ENCODE data around the gene MID1.

Gene MID1

DNA sequence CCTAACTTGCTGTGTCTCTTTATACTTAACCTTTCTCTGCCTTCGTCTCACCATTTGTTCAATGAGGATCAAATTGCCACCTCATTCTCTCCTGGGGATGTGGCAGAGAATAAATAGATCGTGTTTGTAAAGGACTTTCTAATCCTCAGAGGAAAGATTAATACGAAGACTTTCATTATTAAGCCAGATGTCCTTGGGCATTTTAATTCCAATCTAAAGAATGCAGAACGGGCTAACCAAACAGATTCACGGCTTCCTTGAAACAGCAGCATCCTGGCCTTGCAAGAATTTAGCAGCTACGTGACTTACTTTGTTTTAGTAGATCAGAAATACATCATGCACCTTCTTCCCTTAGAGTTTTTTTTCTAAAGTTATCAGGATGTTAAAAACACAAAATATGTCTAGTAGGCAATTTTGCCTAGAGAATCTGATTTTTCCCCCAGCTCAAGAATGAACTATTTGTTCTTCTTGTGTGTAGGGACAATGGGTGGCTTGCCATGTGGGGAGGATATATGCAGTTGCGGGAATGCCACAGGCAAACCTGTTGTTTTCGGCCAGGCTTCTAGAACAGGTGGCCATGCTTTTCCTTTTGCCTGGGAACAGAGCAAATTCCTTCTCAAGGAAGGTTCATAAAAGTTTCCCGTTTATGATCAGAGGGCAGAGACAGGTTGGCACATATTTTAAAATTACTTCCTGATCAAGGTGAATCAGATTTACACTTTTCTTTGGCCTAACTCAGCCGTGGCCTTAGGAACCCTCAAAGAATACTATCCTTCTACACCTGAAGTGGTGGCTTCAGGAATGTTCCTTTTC is 3.0 kb downstream of the MID1 start:
- intact Hi-C loops (cut with DNase I; ENCODE audit: low total_unique reads): no loop called here
- Histone ChIP-seq H3K27me3 (no peaks in the 10 kb centered on the region), H3K4me3 (no peak overlapping the region), H3K4me1 (no peaks in the 10 kb centered on the region), H3K36me3 (no peaks in the 10 kb centered on the region), H3K27ac (no peak overlapping the region), H3K9me3 (no peaks in the 10 kb centered on the region)
- TF ChIP-seq, protein P1, sequence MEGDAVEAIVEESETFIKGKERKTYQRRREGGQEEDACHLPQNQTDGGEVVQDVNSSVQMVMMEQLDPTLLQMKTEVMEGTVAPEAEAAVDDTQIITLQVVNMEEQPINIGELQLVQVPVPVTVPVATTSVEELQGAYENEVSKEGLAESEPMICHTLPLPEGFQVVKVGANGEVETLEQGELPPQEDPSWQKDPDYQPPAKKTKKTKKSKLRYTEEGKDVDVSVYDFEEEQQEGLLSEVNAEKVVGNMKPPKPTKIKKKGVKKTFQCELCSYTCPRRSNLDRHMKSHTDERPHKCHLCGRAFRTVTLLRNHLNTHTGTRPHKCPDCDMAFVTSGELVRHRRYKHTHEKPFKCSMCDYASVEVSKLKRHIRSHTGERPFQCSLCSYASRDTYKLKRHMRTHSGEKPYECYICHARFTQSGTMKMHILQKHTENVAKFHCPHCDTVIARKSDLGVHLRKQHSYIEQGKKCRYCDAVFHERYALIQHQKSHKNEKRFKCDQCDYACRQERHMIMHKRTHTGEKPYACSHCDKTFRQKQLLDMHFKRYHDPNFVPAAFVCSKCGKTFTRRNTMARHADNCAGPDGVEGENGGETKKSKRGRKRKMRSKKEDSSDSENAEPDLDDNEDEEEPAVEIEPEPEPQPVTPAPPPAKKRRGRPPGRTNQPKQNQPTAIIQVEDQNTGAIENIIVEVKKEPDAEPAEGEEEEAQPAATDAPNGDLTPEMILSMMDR (IDR thresholded peaks at IDR 0.05): no peak
- DNase-seq: no peak

DNA sequence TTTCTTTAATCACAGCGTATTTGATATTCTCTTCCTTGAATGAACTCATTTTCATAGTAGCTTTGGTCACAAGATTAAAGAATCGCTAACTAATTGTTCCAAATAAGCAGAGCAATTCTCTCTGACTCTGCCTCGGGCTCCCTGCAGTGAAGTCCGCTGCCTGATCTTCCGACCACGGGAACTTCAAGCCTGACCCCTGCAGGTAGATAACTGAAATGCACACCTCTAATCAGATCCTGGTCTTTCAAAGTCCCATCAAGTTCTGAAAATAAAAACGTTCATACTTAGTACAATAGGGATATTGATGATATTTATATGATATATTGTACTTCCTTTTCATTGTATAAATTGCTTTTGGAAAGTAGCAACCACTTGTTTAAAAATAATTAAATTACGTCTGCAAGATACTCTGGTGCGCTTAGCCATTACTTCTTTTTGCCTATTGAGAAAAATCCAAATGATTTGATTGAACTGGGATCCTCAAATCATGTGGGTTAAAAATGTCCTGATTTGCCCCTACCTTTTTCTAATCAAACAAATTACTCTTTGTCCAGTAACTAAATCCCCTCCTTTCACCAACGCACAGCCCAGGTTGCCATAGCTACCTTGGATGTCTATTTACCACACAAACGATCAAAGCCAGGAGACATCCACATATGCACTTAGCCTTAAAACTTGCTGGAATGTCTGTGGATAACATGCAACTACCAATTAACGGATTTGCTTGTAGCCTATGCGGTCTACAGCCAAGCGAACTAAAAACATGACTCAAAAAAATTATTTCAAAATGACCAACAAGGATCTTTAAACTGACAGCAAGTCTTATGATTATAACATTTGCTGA is 4.2 kb downstream of the MID1 start:
- intact Hi-C loops (cut with DNase I; ENCODE audit: low total_unique reads): no loop called here
- Histone ChIP-seq H3K27me3 (no peaks in the 10 kb centered on the region), H3K4me3 (no peak overlapping the region)

DNA sequence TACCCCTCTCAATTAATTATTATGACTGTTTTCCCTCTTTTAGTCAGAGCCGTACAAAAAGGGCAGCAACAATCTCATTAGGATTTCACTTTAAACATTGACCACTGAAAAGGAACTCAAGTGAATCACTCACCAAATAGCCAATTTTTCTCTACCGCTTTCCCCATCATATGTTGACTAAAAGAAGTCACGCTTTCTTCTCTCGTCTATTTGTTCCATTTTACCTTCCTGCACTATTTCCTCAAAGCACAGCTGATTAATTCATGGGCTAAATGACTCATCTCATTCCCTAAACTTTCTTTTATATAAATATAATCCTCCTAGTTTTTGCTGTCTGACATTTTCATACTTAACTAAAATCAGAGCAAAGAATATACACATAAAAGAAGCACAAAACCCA is 8.2 kb downstream of the MID1 start:
- H3K27me3 ChIP-seq: no peaks in the 10 kb centered on the region
- DNase-seq: no peak
- intact Hi-C loops (cut with DNase I; ENCODE audit: low total_unique reads): no loop called here
- no peaks in the 10 kb centered on the region for H3K36me3 ChIP-seq
- TF ChIP-seq, protein P1 (IDR thresholded peaks at IDR 0.05): no peak
- no peak overlapping the region for H3K4me3 ChIP-seq
- H3K4me1 ChIP-seq: no peaks in the 10 kb centered on the region
- no peaks in the 10 kb centered on the region for H3K9me3 ChIP-seq
- H3K27ac ChIP-seq: no peak overlapping the region

More for the DNA sequence above, 4.2 kb downstream of the MID1 start:
- DNase-seq: peak in 1 of 2 donors; percentile 23
- Histone ChIP-seq H3K27ac (no peak overlapping the region), H3K4me1 (no peaks in the 10 kb centered on the region), H3K9me3 (no peaks in the 10 kb centered on the region), H3K36me3 (no peaks in the 10 kb centered on the region)
- TF ChIP-seq, protein P1 (IDR thresholded peaks at IDR 0.05): peak; percentile 39 to 51

DNA sequence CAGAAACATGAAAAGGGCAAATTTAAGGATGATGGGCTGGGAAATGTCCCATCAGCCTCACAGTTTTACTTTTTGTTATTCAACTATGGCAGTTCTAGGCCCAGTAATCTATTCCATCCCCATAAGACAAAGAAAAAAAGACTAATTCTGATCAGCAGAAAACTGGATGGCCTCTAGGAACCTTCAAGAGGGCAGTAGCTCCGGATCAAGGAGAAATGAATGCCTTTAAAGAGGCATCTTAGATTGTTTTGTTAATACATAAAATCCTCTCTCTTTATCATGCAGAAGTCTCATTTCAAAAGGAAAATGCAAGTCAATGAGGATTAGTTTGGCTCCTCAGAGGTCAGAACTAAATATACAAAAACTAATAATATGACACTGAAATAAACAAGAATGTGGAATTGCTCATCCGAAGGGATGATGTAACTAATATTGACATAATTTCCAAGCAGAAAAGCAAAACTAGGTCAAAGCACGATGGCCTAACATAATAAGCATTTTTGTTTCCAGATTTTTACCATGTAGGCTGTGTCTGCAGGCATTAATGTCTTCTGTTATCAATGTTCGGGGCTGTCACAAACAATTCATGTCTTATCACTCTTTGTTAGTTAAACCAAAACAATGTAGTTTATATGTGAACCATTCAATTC is 8.8 kb downstream of the MID1 start:
- no peak for DNase-seq
- H3K27me3 ChIP-seq: no peaks in the 10 kb centered on the region
- H3K4me1 ChIP-seq: no peaks in the 10 kb centered on the region
- no peaks in the 10 kb centered on the region for H3K36me3 ChIP-seq
- no peak overlapping the region for H3K27ac ChIP-seq
- TF ChIP-seq, protein P1 (IDR thresholded peaks at IDR 0.05): no peak
- no peaks in the 10 kb centered on the region for H3K9me3 ChIP-seq
- H3K4me3 ChIP-seq: no peak overlapping the region
- intact Hi-C loops (cut with DNase I; ENCODE audit: low total_unique reads): no loop called here

DNA sequence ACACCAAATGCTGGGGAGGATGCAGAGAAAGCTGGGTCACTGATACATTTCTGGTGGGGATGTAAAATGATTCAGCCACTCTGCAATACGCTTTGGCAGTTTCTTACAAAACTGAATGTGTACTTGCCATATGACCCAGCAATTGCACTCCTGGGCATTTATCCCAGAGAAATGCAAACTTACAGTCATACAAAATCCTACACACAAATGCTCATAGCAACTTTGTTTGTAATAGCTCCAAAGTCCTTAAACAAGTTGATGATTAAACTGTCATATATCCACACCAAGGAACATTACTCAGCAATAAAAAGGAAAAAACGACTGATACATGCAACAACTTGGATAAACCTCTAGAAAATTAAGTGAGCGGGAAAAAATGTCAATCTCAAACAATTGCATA is 12.3 kb downstream of the MID1 start:
- Histone ChIP-seq H3K27ac (no peak overlapping the region), H3K36me3 (no peaks in the 10 kb centered on the region), H3K4me1 (no peaks in the 10 kb centered on the region), H3K4me3 (no peak overlapping the region), H3K9me3 (no peaks in the 10 kb centered on the region), H3K27me3 (no peaks in the 10 kb centered on the region)
- intact Hi-C loops (cut with DNase I; ENCODE audit: low total_unique reads): no loop called here
- TF ChIP-seq, protein P1 (IDR thresholded peaks at IDR 0.05): no peak
- no peak for DNase-seq
